IPS-18a (cell line): Measurements from ENCODE around the gene TMEM100.
"Not testable (repeated sequence)": the region's sequence is repeated elsewhere in the genome, so short reads cannot be mapped to it uniquely, and the experiment has no call there.

Source experiments
- H3K27ac ChIP-seq: one replicate; pipeline ENCODE4 v1.5.1; 2013; ENCODE audit warnings: low read length
- H3K27me3 ChIP-seq: one replicate; pipeline ENCODE4 v1.6.1; 2013; ENCODE audit warnings: mild to moderate bottlenecking, low read length; ENCODE audit not compliant: control insufficient read depth, insufficient read depth
- H3K36me3 ChIP-seq: one replicate; pipeline ENCODE4 v1.6.1; 2013; ENCODE audit warnings: low read depth, low read length; ENCODE audit not compliant: control insufficient read depth
- H3K4me1 ChIP-seq: one replicate; pipeline ENCODE4 v1.6.1; 2013; ENCODE audit warnings: low read depth, low read length; ENCODE audit not compliant: control insufficient read depth
- H3K4me3 ChIP-seq: one replicate; pipeline ENCODE4 v1.5.1; 2013; ENCODE audit warnings: low read length
- H3K9ac ChIP-seq: one replicate; pipeline ENCODE4 v1.6.1; 2013; ENCODE audit warnings: mild to moderate bottlenecking, low read length, moderate library complexity
- H3K9me3 ChIP-seq: one replicate; pipeline ENCODE4 v1.6.1; 2013; ENCODE audit warnings: low read depth, low read length; ENCODE audit not compliant: control insufficient read depth

Gene TMEM100

DNA sequence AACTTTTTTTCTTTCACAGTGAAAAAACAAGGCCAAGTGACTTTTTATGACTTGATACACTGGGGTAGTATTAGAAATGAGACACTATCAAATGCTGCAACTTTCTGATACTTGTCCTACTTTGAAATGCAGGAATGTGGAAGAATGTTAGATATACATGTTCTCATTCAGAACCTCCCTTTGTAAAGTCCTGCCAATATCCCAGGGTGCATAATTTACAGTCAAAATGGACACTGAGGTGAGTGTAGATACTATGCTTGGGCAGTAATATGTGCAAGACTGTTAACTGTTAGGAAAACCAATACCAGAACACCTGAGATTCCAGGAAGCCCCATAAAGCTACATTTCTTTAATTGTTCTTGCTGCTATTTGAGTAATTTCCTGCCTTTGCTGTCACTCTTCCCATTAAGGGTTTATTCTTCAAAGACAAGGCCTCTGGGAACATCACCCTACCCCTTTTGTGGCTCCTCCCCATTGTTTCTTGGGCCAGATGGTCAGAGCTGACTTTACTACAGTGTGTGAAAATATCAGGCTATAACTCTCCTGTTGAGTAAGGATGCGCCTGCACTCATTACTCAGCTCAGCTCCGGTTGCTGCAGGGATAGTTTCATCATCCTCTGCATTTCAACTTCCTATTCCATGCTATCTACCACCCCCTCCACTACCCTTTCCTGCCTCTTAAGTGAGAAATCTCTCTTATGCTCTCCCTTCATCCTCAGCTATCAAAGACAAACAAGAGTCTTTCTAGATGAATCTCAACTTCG lies 48.7 kb downstream of the TMEM100 start:
- Histone ChIP-seq H3K27ac (no peak overlapping the region), H3K4me3 (no peak overlapping the region), H3K27me3 (no peaks in the 10 kb centered on the region), H3K36me3 (no peaks in the 10 kb centered on the region), H3K4me1 (no peaks in the 10 kb centered on the region), H3K9ac (no peak overlapping the region), H3K9me3 (no peaks in the 10 kb centered on the region)

DNA sequence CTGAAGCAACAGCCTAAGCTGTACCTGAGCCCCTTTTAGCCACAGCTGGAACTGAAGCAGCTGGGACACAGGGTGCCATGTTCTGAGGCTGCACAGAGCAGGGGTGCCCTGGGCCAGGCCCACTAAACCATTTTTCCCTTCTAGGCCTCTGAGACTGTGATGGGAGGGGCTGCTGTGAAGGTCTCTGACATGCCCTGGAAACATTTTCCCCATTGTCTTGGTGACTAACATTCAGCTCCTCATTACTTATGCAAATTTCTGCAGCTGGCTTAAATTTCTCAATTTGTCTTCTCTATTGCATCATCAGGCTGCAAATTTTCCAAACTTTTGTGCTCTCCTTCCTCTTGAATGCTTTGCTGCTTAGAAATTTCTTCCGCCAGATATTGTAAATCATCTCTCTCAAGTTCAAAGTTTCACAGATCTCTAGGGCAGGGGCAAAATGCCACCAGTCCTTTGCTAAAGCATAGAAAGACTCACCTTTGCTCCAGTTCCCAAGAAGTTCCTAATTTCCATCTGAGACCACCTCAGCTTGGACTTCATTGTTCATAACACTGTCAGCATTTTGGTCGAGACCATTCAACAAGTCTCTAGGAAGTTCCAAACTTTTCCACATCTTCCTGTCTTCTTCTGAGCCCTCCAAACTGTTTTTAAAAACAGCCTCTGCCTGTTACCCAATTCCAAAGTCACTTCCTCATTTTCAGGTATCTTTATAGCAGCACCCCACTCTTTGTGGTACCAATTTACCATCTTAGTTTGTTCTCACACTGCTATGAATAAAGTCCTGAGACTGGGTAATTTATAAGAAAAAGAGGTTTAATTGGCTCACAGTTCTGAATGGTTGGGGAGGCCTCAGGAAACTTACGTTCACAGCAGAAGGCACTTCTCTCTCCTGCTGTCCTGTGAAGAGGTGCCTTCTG lies 49.8 kb downstream of the TMEM100 start:
- Histone ChIP-seq H3K4me3 (no peak overlapping the region), H3K27ac (no peak overlapping the region), H3K27me3 (no peaks in the 10 kb centered on the region), H3K9me3 (no peaks in the 10 kb centered on the region), H3K4me1 (no peaks in the 10 kb centered on the region), H3K36me3 (no peaks in the 10 kb centered on the region), H3K9ac (no peak overlapping the region)

DNA sequence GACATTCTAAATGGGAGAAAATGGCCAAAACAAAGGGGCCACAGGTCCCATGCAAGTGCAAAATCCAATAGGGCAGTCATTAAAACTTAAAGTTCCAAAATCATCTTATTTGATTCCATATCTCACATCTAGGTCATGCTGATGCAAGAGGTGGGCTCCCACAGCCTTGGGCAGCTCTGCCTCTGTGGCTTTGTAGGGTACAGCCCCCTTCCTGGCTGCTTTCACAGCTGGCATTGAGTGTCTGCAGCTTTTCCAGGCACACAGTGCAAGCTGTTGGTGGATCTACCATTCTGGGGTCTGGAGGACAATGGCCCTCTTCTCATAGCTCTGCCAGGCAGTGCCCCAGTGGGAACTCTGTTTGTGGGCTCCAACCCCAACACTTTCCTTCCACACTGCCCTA lies 50.7 kb downstream of the TMEM100 start:
- not testable (repeated sequence) for H3K36me3 ChIP-seq, H3K27me3 ChIP-seq, H3K4me3 ChIP-seq, H3K4me1 ChIP-seq, H3K27ac ChIP-seq, H3K9ac ChIP-seq, H3K9me3 ChIP-seq
